BE2C (cell line): ENCODE measurements around the gene OR2A14. TPM values are rescaled to one million over a fixed set of nuclear protein-coding genes. Genes with fewer than 3 reads are reported as not detected.

Experiments used
- DNase-seq: peaks from one replicate; pipeline ENCODE4 v3.0.0-alpha.2; 2020
- H3K27me3 ChIP-seq: fragments of 250-450 bp; sonication (Bioruptor Pico); 2 replicates; pipeline ENCODE4 v1.5.1; 2020; ENCODE audit warnings: mild to moderate bottlenecking
- H3K36me3 ChIP-seq: fragments of 250-450 bp; sonication (Bioruptor Pico); 2 replicates; pipeline ENCODE4 v1.5.1; 2020; ENCODE audit warnings: mild to moderate bottlenecking
- H3K4me1 ChIP-seq: fragments of 250-450 bp; sonication (Bioruptor Pico); 2 replicates; pipeline ENCODE4 v1.5.1; 2020
- H3K4me3 ChIP-seq: 2 replicates; pipeline ENCODE4 v1.5.1; 2011; ENCODE audit warnings: low read depth, low read length
- H3K9me3 ChIP-seq: fragments of 250-450 bp; sonication (Bioruptor Pico); 2 replicates; pipeline ENCODE4 v1.5.1; 2020
- CTCF ChIP-seq: IDR thresholded peaks from 2 replicates; pipeline ENCODE4 v1.5.1; 2012; ENCODE audit warnings: mild to moderate bottlenecking, low read depth, low read length
- polyA plus RNA-seq: library from polyadenylated mRNA; unstranded; fragments of >200 nt; gene quantifications from one replicate; pipeline ENCODE4 v1.2.1, GENCODE V29; 2012; ENCODE audit warnings: low read depth, missing spikeins; ENCODE audit not compliant: insufficient read length, insufficient read depth

Gene OR2A14
- polyA plus RNA-seq = not detected

GRCh38 chr7:144122876-144123275, at the start of gene OR2A14:
Gene OR2A14 (plus strand): TSS chr7:144123176. CDS start chr7:144129113, 5,937 bp downstream.
- Histone ChIP-seq H3K9me3 (no peaks in the 10 kb centered on the region), H3K4me3 (no peak within 1 kb of the TSS), H3K27me3 (no peaks in the 10 kb centered on the region), H3K4me1 (no peaks in the 10 kb centered on the region), H3K36me3 (no peaks in the 10 kb centered on the region)
- TF ChIP-seq CTCF = no peak
- no peak for DNase-seq

DNA sequence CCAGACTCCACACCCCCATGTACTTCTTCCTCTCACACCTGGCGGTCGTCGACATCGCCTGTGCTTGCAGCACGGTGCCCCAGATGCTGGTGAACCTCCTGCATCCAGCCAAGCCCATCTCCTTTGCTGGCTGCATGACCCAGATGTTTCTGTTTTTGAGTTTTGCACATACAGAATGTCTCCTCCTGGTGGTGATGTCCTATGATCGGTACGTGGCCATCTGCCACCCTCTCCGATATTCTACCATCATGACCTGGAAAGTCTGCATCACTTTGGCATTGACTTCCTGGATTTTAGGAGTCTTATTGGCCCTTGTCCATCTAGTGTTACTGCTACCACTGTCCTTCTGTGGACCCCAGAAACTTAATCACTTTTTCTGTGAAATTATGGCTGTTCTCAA, 48.6 kb upstream of the OR2A14 start:
- no peak for TF ChIP-seq CTCF
- no peak for DNase-seq
- no peaks in the 10 kb centered on the region for H3K27me3 ChIP-seq
- H3K4me3 ChIP-seq = no peak overlapping the region
- no peaks in the 10 kb centered on the region for H3K4me1 ChIP-seq
- no peaks in the 10 kb centered on the region for H3K36me3 ChIP-seq
- no peaks in the 10 kb centered on the region for H3K9me3 ChIP-seq

DNA sequence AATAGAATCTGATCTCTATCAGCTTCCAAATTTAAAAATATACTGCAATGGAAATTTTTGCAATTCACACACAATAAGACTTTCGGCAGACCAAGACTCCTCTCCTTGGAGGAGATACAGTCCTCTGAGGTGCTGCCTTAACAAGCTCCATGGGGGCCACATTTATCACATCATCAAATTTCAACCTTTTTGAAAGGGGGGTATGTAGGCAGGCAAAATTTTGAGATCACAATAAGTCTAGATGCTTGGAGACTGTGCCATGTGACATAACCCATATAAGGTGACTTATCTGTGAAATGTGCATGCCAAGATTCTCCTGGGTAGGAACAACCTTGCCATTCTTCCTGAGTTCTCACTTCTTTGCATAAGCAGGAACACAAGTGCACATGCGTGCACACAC, 37.0 kb upstream of the OR2A14 start, which contains the start of gene OR2A12:
Gene OR2A12 (plus strand): TSS at position 301 of the 400 bp plus-strand sequence. CDS start 8,830 bp downstream, outside the sequence.
- H3K9me3 ChIP-seq = peaks cover 1% of the 10 kb centered on the region; the same call in 1 of the 2 replicates
- no peak for DNase-seq
- H3K4me1 ChIP-seq = no peaks in the 10 kb centered on the region
- no peak for TF ChIP-seq CTCF
- no peaks in the 10 kb centered on the region for H3K27me3 ChIP-seq
- no peaks in the 10 kb centered on the region for H3K36me3 ChIP-seq
- no peak within 1 kb of the TSS for H3K4me3 ChIP-seq

DNA sequence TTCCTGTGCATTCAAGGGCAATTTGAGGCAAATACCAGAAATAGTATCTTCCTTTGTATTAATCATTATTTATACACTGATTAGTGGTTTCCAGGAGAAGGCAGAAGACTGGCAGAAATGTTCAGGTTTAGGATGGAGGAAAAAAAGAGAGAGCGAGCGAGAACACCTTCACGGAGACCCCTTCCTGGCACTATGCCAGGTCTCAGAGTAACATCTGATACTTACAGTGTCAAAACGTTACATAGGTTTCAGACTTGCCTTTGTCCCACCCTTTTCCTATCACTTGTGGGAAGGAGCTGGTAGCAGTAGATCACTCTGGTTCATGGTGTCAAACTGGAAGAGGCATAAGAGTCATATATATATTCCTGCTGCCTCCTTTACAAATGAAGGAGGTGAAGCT, 36.2 kb upstream of the OR2A14 start:
- H3K9me3 ChIP-seq = peaks cover 5% of the 10 kb centered on the region; the same call in 1 of the 2 replicates
- H3K4me1 ChIP-seq = no peaks in the 10 kb centered on the region
- H3K36me3 ChIP-seq = no peaks in the 10 kb centered on the region
- TF ChIP-seq CTCF = no peak
- no peak for DNase-seq
- no peaks in the 10 kb centered on the region for H3K27me3 ChIP-seq
- H3K4me3 ChIP-seq = no peak overlapping the region

GRCh38 chr7:144087230-144087629, 35.7 kb upstream of the OR2A14 start:
- Histone ChIP-seq H3K4me1 (no peaks in the 10 kb centered on the region), H3K4me3 (no peak overlapping the region), H3K36me3 (no peaks in the 10 kb centered on the region), H3K9me3 (peaks cover 5% of the 10 kb centered on the region; the same call in 1 of the 2 replicates), H3K27me3 (no peaks in the 10 kb centered on the region)
- no peak for TF ChIP-seq CTCF
- DNase-seq = no peak

- Histone ChIP-seq H3K36me3 (no peaks in the 10 kb centered on the region), H3K27me3 (no peaks in the 10 kb centered on the region), H3K4me1 (no peaks in the 10 kb centered on the region), H3K9me3 (peaks cover 5% of the 10 kb centered on the region; the same call in 1 of the 2 replicates), H3K4me3 (no peak overlapping the region)
- TF ChIP-seq CTCF = no peak
- DNase-seq = no peak
Measured at GRCh38 chr7:144090667-144091066, 32.3 kb upstream of the OR2A14 start.
